ENCODE results near the gene TSHR.

The TSHR gene

DNA sequence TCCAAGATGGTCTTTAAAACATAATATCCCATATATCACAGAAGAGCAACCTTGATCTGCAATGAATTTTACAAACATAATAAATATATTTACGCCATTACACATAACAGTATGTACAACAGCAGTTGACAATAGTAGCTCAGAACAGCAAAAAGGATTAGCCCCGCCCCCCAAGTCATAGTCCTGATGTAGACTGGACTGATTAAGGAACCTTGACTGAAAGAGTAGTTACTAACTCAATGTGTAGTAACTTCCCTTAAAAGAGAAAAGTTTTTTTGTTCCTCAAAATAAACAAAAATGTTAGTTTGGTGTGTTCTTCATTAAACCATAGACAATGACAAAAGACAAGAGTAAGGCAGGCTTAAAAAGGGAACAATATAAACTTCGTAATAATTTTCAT is 220.8 kb downstream of the TSHR start:
- DNase-seq (ENCODE audit: low read depth): no peak
- TF ChIP-seq CTCF (IDR thresholded peaks at IDR 0.05; ENCODE audit: control insufficient read depth, insufficient read depth, low read depth, low read length, missing control alignments): no peak
- H3K4me3 ChIP-seq (ENCODE audit: control insufficient read depth, low read depth, low read length): no peak overlapping the region

DNA sequence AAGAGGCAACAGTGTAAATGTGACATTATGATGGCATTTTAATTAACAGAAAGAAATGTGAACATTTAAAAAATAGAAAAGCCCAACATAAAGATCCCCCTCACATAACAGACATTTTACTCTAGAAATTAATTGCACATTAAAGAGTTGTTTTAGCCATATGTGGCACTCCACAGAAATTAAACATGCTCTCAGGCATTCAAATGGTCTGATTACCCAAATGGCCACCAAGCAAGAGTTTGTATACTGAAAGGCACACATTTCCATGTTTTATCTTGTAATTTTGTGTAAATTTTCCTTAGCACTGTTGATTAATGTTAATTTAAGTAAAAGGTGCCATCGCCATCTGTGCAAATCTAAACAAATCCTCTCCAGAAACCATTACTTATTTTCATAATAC is 221.8 kb downstream of the TSHR start:
- no peak for DNase-seq (ENCODE audit: low read depth)
- no peak for TF ChIP-seq CTCF (IDR thresholded peaks at IDR 0.05; ENCODE audit: control insufficient read depth, insufficient read depth, low read depth, low read length, missing control alignments)
- no peak overlapping the region for H3K4me3 ChIP-seq (ENCODE audit: control insufficient read depth, low read depth, low read length)

DNA sequence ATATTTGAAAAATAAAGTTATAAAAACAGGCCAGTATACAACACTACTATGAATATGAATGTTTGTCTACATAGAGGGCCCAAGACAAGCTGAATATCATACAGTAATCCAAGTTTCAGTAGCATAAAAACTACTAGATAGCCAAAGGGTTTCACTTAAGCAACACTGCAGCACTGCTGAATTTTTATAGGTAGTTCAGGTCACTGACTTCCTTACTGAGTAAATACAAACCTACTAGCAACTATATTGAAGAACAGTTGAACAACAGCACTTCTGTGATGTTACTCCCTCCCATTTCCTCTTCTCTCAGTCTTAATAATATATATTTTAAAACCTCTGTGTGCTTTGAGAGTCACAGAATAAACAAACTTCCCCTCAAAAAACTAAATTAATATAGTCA is 222.6 kb downstream of the TSHR start:
- no peak for DNase-seq (ENCODE audit: low read depth)
- TF ChIP-seq CTCF (IDR thresholded peaks at IDR 0.05; ENCODE audit: control insufficient read depth, insufficient read depth, low read depth, low read length, missing control alignments): no peak
- no peak overlapping the region for H3K4me3 ChIP-seq (ENCODE audit: control insufficient read depth, low read depth, low read length)

- DNase-seq (ENCODE audit: low read depth): no peak
- no peak overlapping the region for H3K4me3 ChIP-seq (ENCODE audit: control insufficient read depth, low read depth, low read length)
- no peak for TF ChIP-seq CTCF (IDR thresholded peaks at IDR 0.05; ENCODE audit: control insufficient read depth, insufficient read depth, low read depth, low read length, missing control alignments)
Observed at GRCh38 chr14:81179631-81180030, 224.2 kb downstream of the TSHR start.

- no peak for DNase-seq (ENCODE audit: low read depth)
- no peak for TF ChIP-seq CTCF (IDR thresholded peaks at IDR 0.05; ENCODE audit: control insufficient read depth, insufficient read depth, low read depth, low read length, missing control alignments)
- H3K4me3 ChIP-seq (ENCODE audit: control insufficient read depth, low read depth, low read length): no peak overlapping the region
Observed at GRCh38 chr14:81187832-81188522, 232.6 kb downstream of the TSHR start.

- DNase-seq (ENCODE audit: low read depth): no peak
- no peak overlapping the region for H3K4me3 ChIP-seq (ENCODE audit: control insufficient read depth, low read depth, low read length)
- no peak for TF ChIP-seq CTCF (IDR thresholded peaks at IDR 0.05; ENCODE audit: control insufficient read depth, insufficient read depth, low read depth, low read length, missing control alignments)
Observed at GRCh38 chr14:81192594-81192993, 237.2 kb downstream of the TSHR start.

Data from AG09309 (cell line).